HG03064 (cell line): Measurements from ENCODE around the gene TF.

Source experiments
- ATAC-seq: cut with Tn5 transposase; IDR thresholded peaks from one replicate; pipeline ENCODE4 v1.9.1; 2021; ENCODE audit warnings: low read depth; ENCODE audit not compliant: unreplicated experiment

TF gene

GRCh38 chr3:133833880-133834620 lies 87.9 kb downstream of the TF start:
- no peak for ATAC-seq

- ATAC-seq: no peak
Observed at GRCh38 chr3:133834621-133835417, 88.6 kb downstream of the TF start.

- no peak for ATAC-seq
Observed at GRCh38 chr3:133835418-133835743, 89.2 kb downstream of the TF start.

GRCh38 chr3:133835961-133836360 lies 89.8 kb downstream of the TF start:
- no peak for ATAC-seq

GRCh38 chr3:133836497-133837158 lies 90.4 kb downstream of the TF start:
- ATAC-seq: no peak

- no peak for ATAC-seq
Observed at GRCh38 chr3:133837487-133838295, 91.5 kb downstream of the TF start.

- ATAC-seq: no peak
Observed at GRCh38 chr3:133838296-133838789, 92.2 kb downstream of the TF start.

GRCh38 chr3:133838916-133839800 lies 93.0 kb downstream of the TF start:
- no peak for ATAC-seq

- no peak for ATAC-seq
Observed at GRCh38 chr3:133840055-133840737, 94.0 kb downstream of the TF start.

GRCh38 chr3:133840767-133841166 lies 94.6 kb downstream of the TF start:
- ATAC-seq: no peak

GRCh38 chr3:133841196-133841595 lies 95.0 kb downstream of the TF start:
- ATAC-seq: no peak

GRCh38 chr3:133842158-133842557 lies 96.0 kb downstream of the TF start:
- no peak for ATAC-seq

GRCh38 chr3:133843634-133844033 lies 97.4 kb downstream of the TF start:
- no peak for ATAC-seq

GRCh38 chr3:133845127-133845526 lies 98.9 kb downstream of the TF start:
- ATAC-seq: no peak
